HG02885 (cell line): ENCODE measurements around the gene HOXD10.
A peak's percentile ranks its signal among the peaks of the same experiment; 100 is the strongest.

Source experiments
- ATAC-seq: cut with Tn5 transposase; IDR thresholded peaks from one replicate; pipeline ENCODE4 v1.9.1; 2021; ENCODE audit warnings: mild to moderate bottlenecking; ENCODE audit not compliant: unreplicated experiment, poor library complexity

Gene HOXD10

DNA sequence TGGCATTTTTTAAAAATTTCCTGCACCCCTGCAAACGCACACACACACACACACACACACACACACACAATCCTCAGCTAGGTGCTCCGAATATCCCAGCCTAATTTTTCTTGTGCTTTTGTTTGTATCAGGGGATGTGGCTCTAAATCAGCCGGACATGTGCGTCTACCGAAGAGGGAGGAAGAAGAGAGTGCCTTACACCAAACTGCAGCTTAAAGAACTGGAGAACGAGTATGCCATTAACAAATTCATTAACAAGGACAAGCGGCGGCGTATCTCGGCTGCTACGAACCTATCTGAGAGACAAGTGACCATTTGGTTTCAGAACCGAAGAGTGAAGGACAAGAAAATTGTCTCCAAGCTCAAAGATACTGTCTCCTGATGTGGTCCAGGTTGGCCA, 22.2 kb upstream of the HOXD10 start:
- no peak for ATAC-seq

DNA sequence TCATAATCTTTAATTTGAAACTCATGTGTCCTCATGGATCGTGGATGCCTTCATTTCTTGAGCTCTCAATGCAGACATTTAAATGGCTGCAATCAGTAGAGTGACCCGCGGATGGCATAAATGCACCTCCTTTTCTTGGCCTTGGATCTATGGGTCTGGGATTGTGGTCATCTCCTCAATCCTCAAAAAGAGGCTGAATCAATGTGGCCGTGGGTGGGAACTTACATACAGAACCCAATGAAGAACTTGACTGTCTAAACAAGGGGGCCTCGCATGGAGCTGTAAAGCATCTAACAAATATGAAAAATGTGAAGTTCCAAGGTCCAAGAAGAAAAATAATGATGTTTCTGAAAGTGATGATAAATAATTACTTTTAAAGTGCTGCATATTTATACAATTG, 21.2 kb upstream of the HOXD10 start:
- ATAC-seq, result no peak

DNA sequence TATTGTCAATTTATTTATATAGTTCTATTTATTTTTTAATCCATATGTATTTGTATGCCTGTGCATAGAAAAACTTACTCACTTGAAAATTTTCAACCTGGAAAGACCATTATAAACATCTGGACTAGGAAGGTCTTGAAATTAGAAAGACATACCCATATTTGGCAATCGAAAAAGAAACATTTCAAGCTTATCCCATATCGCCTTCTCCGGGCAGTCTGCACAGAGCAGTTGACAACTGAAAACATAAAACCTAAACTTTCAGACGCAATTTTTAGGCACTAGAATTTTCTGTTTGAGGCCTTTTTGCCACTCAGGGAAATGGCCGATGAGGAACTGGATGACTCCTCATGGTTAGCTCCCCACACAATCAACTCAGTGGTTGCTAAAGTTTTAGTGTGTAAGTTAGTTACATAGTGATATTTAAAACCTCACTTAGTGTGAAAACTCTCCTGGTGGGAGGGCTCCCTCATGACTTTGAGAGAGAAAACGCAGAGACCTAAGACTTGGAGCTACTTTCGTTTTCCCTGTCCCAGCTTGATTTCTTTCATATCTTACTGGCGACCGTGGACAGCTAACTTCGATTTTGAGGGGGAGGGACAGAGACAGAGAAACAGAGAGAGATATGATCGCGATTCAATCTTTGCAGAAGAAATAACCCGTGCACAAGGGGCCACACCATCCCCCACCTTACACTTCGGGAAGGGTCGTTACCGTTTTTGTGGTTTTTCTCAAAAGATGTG, 20.2 kb upstream of the HOXD10 start:
- no peak for ATAC-seq

DNA sequence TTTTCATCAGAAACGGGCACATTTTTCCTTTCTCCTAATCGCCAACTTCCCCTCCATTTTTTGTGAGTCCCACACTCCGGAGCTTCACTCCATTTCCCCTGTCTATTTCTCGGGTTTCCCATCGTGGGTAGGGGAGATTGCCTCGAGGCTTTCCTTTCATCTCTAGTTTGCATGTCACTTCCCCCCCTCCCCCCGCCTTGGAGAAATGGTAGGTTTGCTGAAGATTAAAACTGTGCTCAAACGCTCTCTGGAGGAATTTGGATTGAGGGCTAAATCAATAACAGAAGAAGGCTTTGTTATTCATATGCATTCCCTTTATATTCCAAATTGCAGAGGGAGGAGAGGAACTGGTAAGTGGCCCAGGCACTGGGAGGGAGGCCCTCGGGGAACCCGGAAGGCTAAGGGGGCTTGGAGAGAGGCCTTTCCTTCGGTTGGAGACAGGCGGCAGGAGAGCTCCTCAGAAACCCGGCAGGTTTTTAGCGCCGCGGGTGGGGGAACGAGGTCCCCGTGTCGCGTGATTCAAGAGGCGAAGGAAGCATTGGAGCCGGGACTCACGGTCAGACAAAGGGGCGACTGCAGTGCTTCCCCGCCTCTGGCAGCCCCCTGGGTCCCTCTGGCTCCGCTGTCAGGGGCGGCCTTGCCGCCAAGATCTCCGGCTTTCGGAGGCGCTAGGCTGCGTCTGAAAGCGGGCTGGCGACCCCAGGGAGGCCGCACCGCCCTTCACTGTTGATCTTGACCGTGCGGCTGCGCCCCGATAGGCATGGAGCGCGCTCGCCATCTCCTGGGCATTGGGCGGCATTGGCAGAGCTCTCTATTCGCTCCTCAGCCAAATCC, 19.4 kb upstream of the HOXD10 start:
- peak; percentile 78 for ATAC-seq

DNA sequence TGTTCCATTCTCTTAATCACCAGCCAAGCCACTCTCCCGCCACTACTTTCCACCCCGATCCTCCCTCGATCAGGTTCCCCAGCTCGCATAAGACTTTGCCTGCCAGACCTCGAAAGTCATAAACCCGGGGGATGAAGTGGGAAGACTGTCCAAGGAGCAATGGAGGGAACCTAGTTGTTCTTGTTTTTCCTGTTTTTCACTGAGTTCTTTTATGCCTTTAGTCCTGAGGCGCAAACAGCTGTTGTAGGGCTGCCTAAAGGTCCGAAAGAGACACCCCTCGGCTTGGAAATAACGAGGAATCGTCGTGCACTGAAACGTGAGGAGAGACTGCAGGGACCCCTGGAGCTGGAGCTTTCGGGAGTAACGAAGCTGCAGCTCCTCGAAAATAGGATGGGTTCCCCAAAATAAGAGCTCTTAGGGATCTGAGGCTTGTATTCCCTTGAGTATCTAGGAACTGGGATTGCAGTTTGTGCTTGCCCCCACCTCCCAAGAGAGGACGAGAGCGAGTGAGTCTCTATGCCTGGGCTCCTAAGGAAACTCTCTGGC, 18.7 kb upstream of the HOXD10 start:
- ATAC-seq, result no peak

DNA sequence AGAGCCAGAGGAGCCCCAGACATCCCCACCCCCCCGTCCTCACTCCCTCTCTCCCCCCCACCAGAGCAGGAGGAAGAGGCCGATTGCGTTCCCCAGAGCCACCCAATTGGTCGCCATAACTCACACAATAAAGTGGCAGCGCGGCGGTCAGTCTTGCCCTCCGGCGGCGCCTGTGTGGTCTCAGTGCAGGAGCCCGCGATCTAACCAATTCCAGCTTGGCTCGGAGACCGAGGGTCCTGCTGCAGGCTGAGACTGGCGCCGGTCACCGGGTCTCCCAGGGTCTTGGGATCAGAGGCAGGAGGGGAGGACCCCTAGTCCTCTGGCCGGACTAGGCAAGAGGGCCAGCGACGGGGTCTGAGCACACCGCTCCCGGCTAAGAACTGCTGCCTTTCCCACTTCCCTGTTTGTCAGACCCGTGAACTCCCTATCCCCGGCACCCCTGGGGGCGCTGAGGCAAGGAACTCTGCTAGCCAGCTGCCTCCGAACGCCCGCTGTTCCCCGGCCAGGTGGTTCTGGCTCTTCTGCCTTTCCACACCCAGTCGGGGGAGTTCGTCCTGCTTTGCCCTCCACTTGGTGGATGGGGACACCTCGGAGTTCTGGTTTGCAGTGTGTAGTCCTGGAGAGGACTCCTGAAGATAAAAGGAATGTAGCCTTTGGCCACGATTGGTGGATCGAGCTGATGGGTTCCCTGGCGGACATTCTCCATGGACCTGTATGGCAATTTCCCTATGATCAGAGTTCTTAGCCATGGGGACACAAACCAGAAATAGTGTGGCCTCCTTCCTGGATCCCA, 18.0 kb upstream of the HOXD10 start:
- no peak for ATAC-seq

DNA sequence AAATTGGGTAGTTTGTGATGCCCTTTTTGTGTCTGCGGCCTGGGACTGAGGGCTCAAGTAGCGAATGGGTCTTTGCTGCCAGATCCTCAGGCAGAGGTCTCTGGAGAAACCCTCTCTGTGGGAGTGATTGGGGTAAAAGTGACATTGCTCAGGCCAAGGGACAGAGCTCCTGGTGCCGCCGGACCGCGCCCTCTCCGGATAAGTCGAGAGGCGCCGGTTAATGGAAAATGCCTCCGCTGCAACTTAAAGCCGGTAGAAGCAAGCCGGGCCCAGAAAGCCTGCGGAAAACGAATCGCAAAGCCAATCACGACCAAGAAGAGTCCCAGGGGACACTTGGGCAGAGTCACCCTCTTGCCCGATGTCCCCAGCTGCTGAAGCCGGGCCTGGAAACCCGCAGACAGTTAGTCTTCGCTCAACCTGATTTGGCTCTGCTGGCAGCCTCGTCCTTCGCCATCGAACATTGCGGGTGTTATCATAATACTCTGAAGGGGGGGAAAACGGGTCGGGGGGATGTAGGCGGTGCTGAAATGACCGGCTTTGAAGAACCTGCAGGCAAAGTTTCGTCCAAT, 17.3 kb upstream of the HOXD10 start:
- no peak for ATAC-seq

DNA sequence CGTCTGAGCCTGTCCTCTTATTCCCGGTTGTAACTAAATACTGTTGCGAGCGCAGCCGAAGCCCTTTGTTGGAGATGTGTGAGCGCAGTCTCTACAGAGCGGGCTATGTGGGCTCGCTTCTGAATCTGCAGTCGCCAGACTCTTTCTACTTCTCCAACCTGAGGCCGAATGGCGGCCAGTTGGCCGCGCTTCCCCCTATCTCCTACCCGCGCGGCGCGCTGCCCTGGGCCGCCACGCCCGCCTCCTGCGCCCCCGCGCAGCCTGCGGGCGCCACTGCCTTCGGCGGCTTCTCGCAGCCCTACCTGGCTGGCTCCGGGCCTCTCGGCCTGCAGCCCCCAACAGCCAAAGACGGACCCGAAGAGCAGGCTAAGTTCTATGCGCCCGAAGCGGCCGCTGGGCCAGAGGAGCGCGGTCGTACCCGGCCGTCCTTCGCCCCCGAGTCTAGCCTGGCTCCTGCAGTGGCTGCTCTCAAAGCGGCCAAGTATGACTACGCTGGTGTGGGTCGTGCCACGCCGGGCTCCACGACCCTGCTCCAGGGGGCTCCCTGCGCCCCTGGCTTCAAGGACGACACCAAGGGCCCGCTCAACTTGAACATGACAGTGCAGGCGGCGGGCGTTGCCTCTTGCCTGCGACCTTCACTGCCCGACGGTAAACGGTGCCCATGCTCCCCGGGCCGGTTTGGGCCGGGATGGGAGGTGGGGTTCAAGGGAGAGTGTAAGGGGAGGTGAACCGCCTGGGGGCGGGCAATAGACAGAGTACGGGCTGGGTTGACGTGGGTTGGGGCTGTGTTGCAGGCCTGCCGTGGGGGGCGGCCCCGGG, 16.6 kb upstream of the HOXD10 start, which contains the start of gene HOXD12:
Gene HOXD12 (plus strand): TSS at position 68 of the 819 bp plus-strand sequence. CDS start 7 bp downstream, at position 75.
- no peak for ATAC-seq

DNA sequence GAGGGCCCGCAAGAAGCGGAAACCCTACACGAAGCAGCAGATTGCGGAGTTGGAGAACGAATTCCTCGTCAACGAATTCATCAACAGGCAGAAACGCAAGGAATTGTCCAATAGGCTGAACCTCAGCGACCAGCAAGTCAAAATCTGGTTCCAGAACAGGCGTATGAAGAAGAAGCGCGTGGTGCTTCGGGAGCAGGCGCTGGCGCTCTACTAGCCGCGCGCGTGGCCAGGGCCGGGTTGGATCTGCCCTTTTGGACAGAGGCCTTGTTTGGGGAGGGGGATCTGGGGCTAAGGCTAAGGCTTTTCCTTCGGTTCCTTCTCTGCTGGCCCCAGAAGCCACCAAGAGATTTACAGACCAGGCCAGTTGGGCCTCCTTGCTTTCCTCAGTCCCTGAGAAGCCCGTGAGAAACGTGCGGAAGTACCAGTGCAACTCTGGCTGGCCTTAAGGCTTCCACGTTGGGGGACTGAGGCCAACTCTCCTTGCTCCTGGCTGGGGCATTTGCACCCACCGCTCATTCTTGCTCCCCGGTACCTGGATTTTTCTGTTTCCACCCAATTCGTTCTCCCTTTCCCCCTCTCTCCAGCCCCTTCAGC, 15.9 kb upstream of the HOXD10 start:
- ATAC-seq, result no peak

DNA sequence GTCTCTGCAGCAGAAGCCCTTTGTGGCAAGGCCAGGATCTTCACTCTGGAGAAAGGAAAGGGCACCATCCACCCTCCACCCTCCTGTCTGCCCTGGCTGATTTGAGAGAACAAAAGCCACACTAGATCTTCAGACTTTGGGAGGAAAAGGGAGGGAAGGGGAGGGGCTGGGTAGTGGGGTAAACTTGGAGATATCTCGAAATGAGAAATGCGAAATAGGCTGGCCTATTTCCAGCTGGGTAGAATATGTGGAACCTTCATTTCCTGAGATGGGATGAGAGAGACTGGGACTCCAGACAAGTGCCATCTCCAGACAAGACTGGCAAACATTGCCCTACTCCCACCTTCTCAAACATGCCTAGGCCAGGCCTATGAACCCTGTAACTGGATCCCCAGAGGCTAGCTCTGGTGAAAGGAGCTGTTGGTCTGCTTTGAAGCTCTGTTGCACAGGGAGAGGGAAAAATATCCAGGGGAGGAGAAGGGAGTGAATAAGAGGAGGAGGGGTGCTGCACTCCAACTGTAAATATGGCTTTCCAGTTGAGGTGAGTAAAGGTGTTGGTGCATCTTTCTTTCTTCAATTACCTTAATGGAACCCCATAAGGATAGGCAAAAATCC, 15.3 kb upstream of the HOXD10 start:
- ATAC-seq, result no peak

DNA sequence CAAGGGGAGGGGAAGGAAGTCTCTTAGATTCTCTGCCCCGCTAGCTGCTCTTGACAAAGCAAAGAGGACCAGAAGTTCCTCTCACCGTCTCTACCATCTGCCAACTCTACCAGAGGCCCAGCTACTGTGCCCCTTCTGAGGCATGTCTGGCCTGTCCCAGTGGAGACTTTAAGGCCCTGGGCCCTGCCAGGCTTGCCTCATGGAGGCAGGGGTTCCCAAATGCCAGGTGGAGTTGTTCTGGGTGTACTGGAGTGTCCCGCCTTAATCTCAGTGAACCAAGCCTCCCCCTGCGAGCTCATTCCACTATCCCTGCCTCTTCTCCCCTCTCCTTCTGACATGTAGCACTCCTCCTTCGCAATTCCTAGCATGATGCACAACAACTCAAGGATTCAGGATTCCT, 14.7 kb upstream of the HOXD10 start:
- no peak for ATAC-seq

DNA sequence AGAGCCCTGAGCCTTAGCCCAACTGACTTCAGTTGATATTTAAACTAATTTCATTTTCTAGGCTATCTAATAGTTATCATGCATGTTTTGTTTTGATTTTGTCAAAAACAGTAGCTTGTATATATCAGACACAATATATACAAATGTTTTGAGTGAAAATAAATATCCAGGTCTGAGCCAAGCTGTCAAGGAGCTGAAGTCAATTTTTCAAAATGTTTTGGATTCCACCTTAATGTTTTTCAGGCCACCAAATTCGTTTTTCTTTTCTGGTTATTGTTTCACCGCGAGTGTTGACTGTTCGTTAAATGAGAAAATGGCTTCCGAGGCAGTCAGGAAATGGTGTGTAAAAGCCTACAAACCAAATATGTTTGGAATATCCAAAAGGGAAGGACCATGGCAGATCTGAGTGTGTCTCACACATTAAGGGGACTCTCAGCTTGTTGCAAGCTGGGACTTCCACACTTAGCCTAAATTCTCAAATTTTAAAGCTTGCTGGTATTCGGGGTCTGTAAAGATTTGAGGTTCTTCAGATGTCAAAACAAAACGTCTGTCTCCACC, 14.2 kb upstream of the HOXD10 start:
- ATAC-seq, result no peak

DNA sequence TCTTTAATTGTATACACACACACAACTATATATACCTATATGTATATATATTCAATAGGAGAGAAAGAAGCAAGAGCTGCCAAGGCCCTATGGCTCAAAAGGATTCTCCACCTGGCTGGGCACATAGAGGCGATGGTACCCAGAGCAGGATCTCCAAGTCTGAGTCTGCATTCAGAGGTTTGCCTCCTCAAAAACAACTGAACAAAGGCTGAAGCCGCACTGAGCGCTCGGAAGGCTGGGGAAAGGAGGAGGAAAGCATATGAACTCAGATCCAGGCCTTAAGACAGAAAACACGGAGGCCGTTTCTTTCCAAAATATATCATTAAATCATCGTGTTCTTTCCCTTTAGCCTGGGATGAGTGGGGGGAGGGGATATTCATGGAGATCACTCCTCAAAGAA, 13.4 kb upstream of the HOXD10 start:
- no peak for ATAC-seq

DNA sequence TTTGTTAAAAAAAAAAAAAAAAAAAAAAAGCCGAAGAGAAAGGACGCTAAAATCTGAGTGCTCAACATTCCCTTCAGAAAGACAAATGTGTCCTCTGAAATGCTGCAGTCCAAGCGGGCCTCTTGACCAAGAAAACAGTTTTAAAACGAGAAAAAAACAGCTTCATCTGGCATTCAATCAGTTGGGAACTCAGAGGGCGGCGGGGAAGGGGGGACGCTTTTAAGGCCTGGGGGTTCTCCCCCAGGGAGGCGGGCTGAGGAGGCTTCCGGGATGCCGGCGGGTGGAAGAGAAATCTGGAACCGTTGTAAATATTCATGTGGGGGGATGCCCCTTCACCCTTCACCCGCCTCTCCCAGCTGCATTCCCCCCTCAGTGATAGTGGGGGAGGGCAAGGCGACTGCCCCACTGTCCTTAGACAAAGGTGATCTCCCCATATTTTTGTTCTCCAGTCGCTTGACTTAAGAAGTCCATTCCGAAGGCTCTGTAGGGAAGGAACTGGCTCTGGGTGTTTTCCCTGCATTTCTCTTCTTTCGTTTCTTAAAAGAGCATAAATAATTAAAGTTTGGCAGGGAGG, 12.7 kb upstream of the HOXD10 start:
- ATAC-seq, result no peak

DNA sequence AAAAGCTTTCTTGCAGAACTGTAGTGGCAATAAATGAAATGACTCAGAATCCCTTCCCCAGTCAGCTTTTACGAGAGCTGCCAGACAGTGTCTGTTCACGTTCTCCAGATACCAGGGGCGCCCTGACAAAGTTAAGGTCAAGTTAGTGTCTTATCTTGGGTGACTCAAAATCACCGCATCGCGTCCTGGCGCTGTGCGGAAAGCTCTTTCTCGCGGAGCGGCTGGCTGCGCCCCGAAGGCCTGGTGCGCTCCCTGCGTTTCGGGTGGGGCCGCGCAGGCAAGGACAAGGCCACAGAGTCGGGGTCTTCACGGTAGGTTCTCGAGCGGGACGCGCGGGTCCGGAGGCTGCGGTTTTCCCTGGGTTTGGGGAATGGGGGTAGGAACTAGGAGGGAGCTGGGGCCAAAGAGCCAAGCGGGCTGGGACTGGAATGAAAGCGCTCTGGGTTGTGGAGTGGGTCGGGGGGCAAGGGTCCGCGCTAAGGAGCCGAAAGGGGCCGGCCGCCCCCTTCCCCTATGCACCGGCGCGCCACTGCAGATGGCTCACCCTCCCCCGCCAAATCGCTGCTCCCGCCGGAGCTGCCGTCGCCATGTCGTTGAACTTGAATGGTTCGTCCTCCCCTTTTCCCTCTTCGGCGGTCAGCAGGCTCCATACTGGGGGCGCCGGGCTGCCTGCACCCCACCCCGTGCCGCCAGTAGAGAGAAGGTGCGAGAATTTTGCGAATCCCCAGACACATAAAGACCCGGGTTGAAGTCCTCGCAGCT, 12.1 kb upstream of the HOXD10 start:
- ATAC-seq, result no peak

DNA sequence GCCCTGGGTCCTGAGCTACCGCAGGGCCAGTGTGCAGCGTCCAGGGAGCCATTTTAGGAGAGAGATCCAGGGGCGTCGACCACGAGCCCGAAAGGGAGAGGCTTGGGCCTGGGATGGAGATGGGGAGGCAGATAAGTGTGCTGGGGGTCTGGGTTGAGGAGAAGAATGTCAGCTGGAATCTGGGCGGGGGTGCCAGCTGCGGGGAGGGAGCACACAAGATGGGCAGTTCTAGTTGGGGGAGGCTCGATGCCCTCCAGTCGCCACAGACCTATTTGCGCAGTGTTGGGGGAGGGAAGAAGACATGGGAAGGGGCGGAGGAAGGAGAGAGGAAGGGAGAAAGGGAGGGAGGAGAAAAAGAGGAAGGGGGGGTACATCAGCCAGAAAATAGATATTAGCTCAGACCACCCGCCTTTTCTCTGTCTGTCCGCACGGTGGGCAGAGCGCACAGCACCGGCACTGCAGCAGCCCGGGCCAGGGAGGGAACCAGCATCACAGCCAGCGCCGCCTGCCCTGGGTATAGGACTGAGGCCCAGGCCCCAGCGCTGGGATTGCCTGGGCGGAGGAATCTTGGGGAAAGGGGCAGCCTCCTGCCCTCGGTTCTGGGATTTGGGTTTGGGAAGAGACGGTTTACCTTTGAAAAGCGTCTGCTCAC, 11.4 kb upstream of the HOXD10 start:
- no peak for ATAC-seq
